DMS153 treated with DMSO at 0.1 percent for 48 hours (cell line): ENCODE results near the gene DPEP3.
"Not testable (repeated sequence)": the region's sequence is repeated elsewhere in the genome, so short reads cannot be mapped to it uniquely, and the experiment has no call there.

Source experiments
- DNase-seq: peaks from one replicate; lab custom pipeline; 2025; ENCODE audit not compliant: unreplicated experiment; lab: John Stamatoyannopoulos, UW

DPEP3 gene, protein sequence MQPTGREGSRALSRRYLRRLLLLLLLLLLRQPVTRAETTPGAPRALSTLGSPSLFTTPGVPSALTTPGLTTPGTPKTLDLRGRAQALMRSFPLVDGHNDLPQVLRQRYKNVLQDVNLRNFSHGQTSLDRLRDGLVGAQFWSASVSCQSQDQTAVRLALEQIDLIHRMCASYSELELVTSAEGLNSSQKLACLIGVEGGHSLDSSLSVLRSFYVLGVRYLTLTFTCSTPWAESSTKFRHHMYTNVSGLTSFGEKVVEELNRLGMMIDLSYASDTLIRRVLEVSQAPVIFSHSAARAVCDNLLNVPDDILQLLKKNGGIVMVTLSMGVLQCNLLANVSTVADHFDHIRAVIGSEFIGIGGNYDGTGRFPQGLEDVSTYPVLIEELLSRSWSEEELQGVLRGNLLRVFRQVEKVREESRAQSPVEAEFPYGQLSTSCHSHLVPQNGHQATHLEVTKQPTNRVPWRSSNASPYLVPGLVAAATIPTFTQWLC

DNA sequence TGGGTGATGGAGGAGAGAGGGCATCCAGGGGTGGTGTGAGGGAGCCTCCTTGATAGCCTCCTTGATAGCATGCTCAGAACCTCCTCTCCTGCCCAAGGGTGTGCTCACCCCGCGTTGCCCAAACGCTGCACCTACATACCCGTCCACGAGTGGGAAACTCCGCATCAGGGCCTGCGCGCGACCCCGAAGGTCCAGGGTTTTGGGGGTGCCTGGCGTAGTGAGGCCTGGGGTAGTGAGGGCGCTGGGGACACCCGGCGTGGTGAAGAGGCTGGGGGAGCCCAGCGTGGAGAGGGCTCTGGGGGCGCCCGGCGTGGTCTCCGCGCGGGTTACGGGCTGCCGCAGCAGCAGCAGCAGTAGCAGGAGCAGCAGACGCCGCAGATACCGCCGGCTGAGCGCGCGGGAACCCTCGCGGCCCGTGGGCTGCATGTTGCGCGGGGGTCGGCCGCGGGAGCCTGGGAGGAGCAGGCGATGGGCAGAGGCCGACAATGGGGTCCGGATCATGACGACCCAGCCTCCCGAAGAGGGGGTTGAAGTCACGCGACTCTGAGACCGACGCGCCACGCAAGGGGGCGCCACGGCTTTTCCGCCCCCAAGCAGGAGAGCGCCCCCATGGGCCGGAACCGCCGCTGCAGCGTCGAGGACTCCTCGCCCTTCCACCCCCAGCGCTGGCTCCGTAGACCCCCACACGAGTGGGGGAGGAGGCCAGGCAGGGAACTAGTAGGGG, at the start of gene DPEP3:
Gene DPEP3, minus strand, starts transcription at position 545 of the 724 bp plus-strand sequence. Its CDS starts 119 bp downstream, at position 426.
- DNase-seq: no peak

DNA sequence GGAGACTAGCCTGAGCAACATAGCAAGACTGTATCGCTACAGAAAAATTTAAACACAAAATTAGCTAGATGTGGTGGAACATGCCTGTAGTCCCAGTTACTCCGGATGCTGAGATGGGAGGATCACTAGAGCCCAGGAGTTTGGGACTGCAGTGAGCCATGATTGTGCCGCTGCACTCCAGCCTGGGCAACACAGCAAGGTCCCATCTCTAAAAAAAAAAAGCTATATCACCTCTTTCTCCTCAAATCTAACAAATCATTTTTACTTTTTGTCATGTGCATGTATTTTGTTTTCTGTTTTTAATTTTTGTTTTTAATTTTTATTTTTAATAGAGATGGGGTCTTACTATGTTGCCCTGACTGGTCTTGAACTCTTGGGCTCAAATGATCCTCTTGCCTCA, 48.7 kb upstream of the DPEP3 start:
- DNase-seq: no peak

DNA sequence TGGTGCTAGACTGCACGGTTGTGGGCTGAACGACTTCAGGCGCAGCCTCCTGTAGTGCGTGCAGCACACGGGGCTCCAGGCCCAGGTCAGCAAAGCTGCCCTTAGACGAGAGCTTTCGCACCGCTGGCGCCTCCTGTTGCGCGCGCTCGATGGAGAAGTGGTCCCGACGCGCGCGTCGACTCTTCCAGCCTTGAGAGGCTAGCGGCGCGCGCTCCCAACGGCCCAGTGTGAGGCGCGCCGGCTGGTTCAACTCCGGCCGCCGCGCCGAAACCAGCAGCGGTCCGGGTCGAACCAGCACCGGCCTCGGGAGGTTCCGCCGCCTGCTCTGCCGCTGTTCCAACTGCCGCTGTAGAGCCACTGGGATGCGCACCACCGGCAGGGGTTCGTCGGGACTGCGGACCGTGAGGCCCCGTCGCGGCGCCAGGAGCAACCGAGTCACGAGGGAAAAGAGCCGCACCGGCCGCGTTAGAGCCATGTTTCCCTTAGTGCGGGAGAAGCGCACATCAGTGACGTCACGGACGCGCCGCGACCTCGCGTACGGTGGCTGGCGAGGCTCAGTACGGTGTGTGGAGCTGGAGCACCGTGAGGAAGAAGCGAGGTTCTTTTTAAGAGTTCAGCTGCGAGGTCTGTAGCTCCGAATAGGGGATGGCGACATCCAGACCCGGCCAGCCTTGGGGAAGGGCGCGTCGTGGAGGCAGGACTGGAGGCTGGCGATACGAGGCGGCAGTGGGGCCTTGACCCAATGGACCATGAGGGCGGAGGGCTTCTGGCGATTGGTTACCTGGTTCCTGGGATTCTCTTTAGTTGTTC, 42.6 kb upstream of the DPEP3 start, which contains the start of the genes DDX28 and DUS2:
Gene DDX28, minus strand, starts transcription at position 505 of the 810 bp plus-strand sequence. Its CDS starts 30 bp downstream, at position 475.
Gene DUS2, plus strand, starts transcription at position 557 of the 810 bp plus-strand sequence. CDS start 14,740 bp downstream, outside the sequence.
- DNase-seq: peak; percentile 63

DNA sequence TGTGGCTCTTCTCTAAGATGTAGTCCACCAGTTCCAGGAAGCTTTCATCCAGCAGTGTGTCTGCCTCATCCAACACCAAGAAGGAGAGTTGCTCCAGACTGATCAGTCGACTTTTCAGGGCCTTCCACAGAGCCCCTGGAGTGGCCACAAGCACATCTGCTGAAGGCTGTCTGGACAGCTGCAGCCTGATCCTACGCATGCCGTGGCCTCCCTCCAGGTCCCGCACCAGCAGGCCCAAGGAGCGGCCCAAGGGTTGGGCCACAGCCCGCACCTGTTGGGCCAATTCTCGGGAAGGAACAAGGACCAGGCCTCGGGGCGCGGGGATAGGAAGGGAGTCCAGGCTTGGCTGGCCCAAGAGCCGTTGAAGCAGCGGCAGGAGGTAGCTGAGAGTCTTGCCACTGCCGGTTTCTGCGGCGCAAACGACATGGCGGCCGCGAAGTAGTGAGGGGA, 42.0 kb upstream of the DPEP3 start:
- DNase-seq: no peak

DNA sequence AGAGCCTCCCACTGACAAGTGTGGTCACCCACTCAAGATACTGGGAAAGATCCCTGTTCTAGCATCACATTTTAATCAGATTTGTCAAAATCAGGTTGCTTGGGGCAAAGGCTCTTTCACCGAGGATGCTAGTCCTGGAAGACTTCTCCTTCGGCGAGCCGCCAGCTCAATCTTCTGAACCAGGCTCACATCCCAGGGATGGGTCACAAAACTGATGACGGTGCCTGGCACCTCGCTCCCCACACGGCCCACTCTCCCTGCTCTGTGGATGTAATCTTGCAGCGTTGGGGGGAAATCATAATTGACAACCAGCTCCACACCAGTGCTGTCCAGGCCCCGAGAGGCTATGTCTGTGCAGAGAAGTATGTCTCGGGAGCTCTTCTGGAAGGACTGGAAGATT, 41.2 kb upstream of the DPEP3 start:
- no peak for DNase-seq

DNA sequence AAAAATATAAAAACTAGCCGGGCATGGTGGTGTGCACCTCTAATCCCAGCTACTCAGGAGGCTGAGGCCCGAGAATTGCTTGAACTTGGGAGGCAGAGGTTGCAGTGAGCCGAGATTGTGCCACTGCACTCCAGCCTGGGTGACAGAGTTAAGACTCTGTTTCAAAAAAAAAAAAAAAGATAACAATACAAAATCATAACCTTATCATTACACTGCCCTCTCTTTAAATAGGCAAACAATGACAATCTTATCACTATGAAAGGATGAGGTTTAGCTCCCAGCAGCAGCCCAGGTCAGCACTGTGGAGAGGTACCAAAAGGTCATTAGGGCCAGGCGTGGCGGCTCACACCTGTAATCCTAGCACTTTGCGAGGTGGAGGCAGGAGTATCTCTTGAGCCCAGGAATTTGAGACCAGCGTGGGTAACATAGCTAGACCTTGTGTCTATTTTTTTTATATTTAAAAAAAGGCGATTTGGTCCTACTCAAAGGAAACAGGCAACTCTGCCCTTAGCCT, 38.9 kb upstream of the DPEP3 start:
- no peak for DNase-seq

DNA sequence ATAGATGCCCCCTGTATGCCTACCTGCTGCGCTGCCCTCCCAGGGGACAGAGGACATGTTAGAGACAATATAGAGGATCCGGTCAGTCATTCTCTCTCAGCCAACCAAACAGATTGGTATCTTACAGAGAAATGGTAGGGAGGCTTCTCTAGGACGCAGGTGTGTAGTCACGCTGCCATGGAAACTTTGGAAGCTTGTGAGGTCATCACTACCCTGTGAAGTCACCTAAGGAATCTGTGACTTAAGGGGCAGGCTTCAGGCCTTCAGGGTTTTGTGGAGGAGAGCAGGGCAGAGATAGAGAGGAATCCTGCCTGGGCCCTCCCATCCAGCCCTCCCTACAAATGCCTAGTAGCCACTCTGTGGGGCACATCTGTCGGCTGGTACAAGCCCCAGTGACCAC, 35.4 kb upstream of the DPEP3 start, which contains the start of gene DPEP2NB:
Gene DPEP2NB, minus strand, starts transcription at position 231 of the 400 bp plus-strand sequence. Its CDS starts 141 bp downstream, at position 90.
- no peak for DNase-seq

DNA sequence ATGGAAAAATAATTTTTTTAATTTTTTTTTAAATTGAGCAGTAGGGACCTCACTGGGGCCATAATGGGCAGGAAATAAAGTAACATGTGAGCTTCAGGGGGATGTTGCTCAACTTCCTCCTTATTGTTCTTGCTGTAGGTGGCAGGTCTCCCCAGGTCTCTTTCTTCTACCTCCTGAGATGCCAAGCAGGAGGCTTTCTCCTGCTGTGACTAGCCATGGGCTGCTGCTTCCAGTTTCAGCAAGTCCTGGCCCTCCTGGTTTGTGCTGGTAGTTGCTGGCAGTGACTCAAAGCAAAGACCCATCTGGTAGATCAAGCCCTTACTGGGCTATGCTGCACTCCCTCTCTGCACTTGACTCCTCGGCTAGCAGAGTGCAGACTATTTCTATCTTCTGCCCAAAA, 33.1 kb upstream of the DPEP3 start:
- DNase-seq: no peak

DNA sequence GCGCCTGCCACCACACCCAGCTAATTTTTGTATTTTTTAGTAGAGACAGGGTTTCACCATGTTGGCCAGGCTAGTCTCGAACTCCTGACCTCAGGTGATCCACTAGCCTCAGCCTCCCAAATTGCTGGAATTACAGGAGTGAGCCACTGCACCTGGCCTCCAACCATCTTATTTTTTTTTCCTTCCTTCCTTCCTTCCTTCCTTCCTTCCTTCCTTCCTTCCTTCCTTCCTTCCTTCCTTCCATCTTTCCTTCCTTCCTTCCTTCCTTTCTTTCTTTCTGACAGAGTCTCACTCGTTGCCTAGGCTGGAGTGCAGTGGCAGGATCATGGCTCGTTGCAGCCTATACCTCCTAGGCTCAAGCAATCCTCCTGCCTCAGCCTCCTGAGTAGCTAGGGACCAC, 29.6 kb upstream of the DPEP3 start:
- not testable (repeated sequence) for DNase-seq

DNA sequence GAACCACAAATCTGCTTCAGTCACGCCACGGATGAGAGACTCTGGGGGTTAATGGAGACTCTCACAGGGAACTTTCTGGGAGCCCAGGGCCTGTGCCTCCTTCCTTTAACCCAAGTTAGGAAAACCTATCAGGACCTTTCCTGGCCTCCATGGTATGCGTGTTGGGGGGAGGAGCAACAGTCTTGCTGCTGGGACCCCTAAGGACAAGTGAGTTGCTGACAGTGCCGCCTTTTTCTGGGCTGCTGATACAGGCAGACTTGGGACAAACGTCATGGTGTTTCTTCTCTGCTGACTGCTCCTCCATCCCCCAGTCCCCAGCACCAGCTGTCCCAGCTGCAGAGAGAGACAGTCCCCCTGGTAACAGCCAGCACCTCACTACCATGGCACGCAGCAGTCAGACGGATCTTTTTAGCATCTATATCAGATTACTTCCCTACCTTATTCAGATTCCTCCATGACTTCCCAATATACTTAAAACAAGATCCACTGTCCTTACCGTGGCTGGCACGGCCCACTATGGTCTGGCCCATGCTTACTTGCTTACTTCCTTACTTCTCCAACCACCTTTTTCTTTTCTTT, 28.9 kb upstream of the DPEP3 start:
- DNase-seq: no peak

DNA sequence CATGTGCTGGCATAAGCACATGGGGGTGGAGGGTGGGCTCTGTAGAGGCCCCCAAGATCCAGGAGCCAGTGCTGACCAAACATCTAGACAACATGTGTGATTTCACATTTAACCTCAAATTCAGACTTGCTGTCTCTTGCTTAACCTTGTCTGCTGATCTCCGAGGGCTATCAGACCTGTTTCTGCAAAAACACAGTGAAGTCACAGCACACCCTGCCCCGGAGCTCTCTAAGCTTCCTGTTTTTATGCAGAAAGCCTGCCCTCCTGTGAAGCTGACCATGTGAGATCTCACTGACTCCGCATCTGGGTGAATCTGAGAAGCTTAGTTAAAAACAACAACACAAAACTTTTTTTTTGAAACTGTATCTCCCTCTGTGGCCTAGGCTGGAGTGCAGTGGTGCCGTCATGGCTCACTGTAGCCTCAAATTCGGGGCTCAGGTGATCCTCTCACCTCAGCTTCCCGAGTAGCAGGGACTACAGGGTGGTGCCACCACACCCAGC, 25.5 kb upstream of the DPEP3 start:
- no peak for DNase-seq

DNA sequence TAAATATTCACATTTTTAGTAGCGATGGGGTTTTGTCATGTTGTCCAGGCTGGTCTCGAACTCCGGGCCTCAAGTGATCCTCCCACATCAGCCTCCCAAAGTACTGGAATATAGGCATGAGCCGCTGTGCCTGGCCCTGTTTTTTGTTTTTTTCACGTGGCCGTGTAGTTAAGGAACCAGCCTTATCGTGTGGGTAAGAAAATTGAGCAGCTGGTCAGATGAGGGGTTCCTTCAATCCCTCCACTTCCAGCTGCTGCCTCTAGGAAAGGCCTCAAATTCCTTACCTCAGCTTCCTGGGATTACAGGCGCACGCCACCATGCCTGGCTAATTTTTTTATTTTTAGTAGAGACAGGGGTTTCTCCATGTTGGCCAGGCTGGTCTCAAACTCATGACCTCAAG, 24.9 kb upstream of the DPEP3 start:
- no peak for DNase-seq

DNA sequence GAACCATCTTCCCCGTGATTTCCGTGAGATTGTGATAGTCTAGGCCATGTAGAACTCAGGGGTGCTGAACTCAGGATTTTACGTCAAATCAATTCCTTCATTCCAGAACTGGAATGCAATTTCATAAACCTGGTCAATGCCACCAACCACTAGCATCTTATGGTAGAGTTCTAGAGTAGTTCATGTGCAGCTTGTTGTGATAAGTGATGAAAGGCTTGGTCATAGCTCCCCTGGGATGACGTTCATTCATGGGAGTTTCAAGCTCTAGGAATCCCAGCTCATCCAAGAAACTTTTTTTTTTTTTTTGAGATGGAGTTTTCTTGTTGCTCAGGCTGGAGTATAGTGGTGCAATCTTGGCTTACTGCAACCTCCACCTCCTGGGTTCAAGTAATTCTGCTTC, 22.7 kb upstream of the DPEP3 start:
- no peak for DNase-seq

DNA sequence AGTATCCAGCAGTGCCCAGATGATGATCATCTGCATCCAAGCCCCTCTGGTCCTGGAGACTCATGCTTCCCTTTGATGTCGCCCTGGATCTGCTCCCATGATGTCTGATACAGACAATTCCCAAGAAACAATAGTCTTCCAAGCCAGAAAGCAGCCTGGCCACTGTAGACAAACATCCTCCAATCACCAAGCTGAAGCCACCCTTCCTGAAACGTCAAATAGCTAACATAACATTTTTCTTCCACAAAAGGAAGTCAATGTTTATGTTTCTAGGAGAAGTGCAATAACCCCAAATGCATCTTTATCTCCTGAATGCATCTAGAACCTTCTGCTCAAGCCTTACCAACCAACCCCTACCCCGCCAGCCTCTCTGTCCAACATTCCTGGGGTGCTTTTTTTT, 20.2 kb upstream of the DPEP3 start:
- no peak for DNase-seq

DNA sequence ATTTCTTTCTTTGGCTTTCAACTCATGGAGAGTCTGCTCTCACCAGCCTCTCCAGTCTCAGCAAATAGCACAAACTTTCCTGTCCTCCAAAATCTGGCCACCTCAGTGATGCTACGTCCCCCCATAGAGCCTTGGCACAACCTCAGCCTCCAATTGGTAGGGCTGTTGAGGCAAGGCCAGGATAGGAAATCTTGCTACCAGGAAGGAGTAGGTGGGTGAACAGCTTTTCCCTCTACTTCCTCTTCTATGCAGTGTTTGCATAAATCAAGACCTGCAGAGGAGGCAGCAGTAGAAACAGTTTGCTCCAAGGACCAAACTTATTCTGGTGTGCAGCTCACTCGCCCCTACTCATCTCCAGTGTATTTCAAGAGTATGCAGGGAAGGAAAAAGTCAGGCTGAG, 19.7 kb upstream of the DPEP3 start:
- no peak for DNase-seq

DNA sequence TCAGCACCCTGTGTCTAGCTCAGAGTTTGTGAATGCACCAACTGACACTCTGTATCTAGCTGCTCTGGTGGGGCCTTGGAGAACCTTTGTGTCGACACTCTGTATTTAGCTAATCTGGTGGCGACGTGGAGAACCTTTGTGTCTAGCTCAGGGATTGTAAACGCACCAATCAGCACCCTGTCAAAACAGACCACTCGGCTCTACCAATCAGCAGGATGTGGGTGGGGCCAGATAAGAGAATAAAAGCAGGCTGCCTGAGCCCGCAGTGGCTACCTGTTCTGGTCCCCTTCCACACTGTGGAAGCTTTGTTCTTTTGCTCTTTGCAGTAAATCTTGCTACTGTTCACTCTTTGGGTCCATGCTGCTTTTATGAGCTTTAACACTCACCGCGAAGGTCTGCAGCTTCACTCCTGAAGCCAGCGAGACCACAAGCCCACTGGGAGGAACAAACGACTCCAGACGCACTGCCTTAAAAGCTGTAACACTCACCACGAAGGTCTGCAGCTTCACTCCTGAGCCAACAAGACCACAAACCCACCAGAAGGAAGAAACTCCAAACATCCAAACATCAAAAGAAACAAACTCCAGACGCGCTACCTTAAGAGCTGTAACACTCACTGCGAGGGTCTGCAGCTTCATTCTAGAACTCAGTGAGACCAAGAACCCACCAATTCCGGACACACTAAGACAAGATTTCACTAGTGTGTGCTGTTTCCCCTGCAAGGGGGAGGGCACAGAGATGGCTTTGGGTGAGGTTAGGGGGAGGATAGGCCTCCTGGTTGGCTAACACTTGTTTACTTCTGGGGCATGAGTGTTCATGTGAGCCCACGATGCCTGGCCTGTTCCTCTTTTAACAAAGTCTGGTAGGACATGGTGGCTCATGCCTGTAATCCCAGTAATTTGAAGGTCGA, 18.7 kb upstream of the DPEP3 start, which contains the start of gene DPEP2:
Gene DPEP2, minus strand, starts transcription at position 706 of the 910 bp plus-strand sequence. CDS start 6,272 bp downstream, outside the sequence.
- not testable (repeated sequence) for DNase-seq

DNA sequence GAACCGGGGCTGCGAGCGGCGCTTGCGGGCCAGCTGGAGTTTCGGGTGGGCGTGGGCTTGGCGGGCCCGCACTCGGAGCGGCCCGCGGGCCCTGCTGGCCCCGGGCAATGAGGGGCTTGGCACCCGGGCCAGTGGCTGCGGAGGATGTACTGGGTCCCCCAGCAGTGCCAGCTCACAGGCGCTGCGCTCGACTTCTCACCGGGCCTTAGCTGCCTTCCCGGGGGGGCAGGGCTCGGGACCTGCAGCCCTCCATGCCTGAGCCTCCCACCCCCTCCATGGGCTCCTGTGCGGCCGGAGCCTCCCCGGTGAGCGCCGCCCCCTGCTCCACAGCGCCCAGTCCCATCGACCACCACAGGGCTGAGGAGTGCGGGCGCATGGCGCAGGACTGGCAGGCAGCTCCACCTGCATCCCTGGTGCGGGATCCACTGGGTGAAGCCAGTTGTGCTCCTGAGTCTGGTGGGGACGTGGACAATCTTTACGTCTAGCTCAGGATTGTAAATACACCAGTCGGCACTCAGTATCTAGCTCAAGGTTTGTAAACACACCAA, 18.0 kb upstream of the DPEP3 start:
- DNase-seq: not testable (repeated sequence)

DNA sequence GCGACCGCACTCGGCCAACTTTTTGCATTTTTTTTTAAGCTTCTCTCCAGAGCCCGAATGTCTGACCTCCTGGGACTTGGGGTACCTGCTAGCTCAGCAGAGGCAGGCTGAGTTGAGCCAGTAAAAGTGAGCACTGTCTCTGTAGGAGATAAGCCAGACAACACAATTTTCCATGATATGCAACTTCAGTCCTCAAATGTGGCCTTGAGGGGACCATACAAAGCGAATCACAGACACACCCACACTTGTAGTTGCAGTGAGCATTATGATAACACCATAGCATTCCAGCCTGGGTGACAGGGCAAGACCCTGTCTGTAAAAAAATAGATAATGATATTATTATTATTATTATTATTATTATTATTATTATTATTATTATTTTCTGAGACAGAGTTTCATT, 16.4 kb upstream of the DPEP3 start:
- DNase-seq: no peak

DNA sequence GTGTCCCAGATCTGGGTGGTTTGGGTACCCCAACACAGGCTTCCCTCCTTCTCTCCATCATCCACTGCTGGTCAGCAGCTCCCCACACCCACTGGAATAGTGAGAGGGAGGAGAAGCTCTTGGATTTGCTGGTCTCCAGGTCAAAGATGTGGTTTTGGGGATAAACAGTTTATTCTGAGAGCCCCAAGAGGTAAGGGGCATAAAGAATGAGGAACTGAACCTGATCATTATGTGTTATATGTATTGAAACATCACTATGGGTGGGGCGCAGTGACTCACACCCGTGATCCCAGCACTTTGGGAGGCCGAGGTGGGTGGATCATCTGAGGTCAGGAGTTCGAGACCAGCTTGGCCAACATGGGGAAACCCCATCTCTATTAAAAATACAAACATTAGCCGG, 15.1 kb upstream of the DPEP3 start:
- no peak for DNase-seq
